Hepatocyte (in vitro differentiated cells): Measurements from ENCODE around the gene ZNF215. TPM values are rescaled to one million over a fixed set of nuclear protein-coding genes. Genes with fewer than 3 reads are reported as not detected.

Experiments used
- DNase-seq: peaks from one replicate; pipeline ENCODE4 v3.0.0-alpha.2; 2016; ENCODE audit warnings: low spot score
- H2AFZ ChIP-seq: fragments of 200-600 bp; sonication (generic); 2 replicates; pipeline ENCODE4 v1.6.0; 2016; ENCODE audit warnings: antibody characterized with exemption, mild to moderate bottlenecking
- H3K27ac ChIP-seq: fragments of 200-600 bp; sonication (generic); 2 replicates; pipeline ENCODE4 v1.5.1; 2016; ENCODE audit warnings: mild to moderate bottlenecking
- H3K27me3 ChIP-seq: fragments of 200-600 bp; sonication (generic); 2 replicates; pipeline ENCODE4 v1.6.1; 2016
- H3K36me3 ChIP-seq: fragments of 200-600 bp; sonication (generic); replicated peaks from 2 replicates; pipeline ENCODE4 v1.5.1; 2016; ENCODE audit warnings: low read depth; ENCODE audit not compliant: insufficient read depth
- H3K4me1 ChIP-seq: fragments of 200-600 bp; sonication (generic); 2 replicates; pipeline ENCODE4 v1.5.1; 2016; ENCODE audit warnings: mild to moderate bottlenecking, moderate library complexity; ENCODE audit not compliant: insufficient read depth
- H3K4me2 ChIP-seq: fragments of 200-600 bp; sonication (generic); 2 replicates; pipeline ENCODE4 v1.6.0; 2016
- H3K4me3 ChIP-seq: fragments of 200-600 bp; sonication (generic); 2 replicates; pipeline ENCODE4 v1.5.1; 2016; ENCODE audit warnings: mild to moderate bottlenecking
- H3K79me2 ChIP-seq: fragments of 200-600 bp; sonication (generic); 2 replicates; pipeline ENCODE4 v1.6.0; 2017; ENCODE audit warnings: mild to moderate bottlenecking
- H3K9me2 ChIP-seq: fragments of 200-600 bp; sonication (generic); replicated peaks from 2 replicates; pipeline ENCODE4 v1.6.0; 2017; ENCODE audit warnings: mild to moderate bottlenecking; ENCODE audit not compliant: insufficient read depth
- H3K9me3 ChIP-seq: fragments of 200-600 bp; sonication (generic); 2 replicates; pipeline ENCODE4 v1.5.1; 2016; ENCODE audit warnings: low read depth, mild to moderate bottlenecking
- H4K20me1 ChIP-seq: fragments of 200-600 bp; sonication (generic); 2 replicates; pipeline ENCODE4 v1.6.0; 2016; ENCODE audit warnings: mild to moderate bottlenecking; ENCODE audit not compliant: insufficient read depth, poor library complexity, severe bottlenecking
- CTCF ChIP-seq: fragments of 200-600 bp; sonication (generic); IDR thresholded peaks from 2 replicates; pipeline ENCODE4 v1.5.1; 2016; ENCODE audit warnings: antibody characterized with exemption, mild to moderate bottlenecking; ENCODE audit not compliant: poor library complexity
- EZH2 ChIP-seq: fragments of 200-600 bp; sonication (generic); IDR thresholded peaks from 2 replicates; pipeline ENCODE4 v1.6.1; 2016; ENCODE audit warnings: antibody characterized with exemption, mild to moderate bottlenecking, borderline replicate concordance
- EZH2phosphoT487 ChIP-seq: fragments of 200-600 bp; sonication (generic); IDR thresholded peaks from one replicate; pipeline ENCODE4 v1.6.1; 2018; ENCODE audit warnings: antibody characterized with exemption, mild to moderate bottlenecking, low read depth, moderate library complexity; ENCODE audit not compliant: unreplicated experiment, severe bottlenecking
- WGBS: methylation state at CpG from one replicate; pipeline ENCODE4 v1.1.6; 2016; ENCODE audit warnings: low lambda C conversion rate; ENCODE audit errors: missing lambda C conversion rate; 5-methylcytosine and 5-hydroxymethylcytosine counted together
- polyA plus RNA-seq: library from polyadenylated mRNA; unstranded; fragments of >200 nt; fragmentation: Nextera tagmentation; extraction: Ambion mirVana; gene quantifications from 2 replicates; pipeline ENCODE4 v1.2.1, GENCODE V29; 2016
- total RNA-seq: library from RNA; depleted of rRNA; stranded (reverse); fragments of >200 nt; gene quantifications from 2 replicates; pipeline ENCODE4 v1.2.3, GENCODE V29; 2014

The ZNF215 gene
- total and polyA plus RNA-seq, 2 experiments from 2014 or later: 1.2 to 3.3 TPM

GRCh38 chr11:6888830-6889229 is 37.4 kb upstream of the ZNF215 start:
- Histone ChIP-seq H3K4me1 (no peaks in the 10 kb centered on the region), H3K9me3 (no peaks in the 10 kb centered on the region), H4K20me1 (no peaks in the 10 kb centered on the region), H3K79me2 (no peaks in the 10 kb centered on the region), H3K9me2 (no peaks in the 10 kb centered on the region), H3K4me2 (no peak overlapping the region), H3K27ac (no peak overlapping the region), H3K36me3 (no peaks in the 10 kb centered on the region), H3K4me3 (no peak overlapping the region), H2AFZ (no peak overlapping the region), H3K27me3 (no peaks in the 10 kb centered on the region)
- 96% methylated on average over 4 of the region's 4 CpGs for WGBS
- no peak for DNase-seq
- TF ChIP-seq EZH2phosphoT487 (no peak), CTCF (no peak), EZH2 (no peak)

GRCh38 chr11:6889835-6890234 is 36.4 kb upstream of the ZNF215 start:
- H3K9me2 ChIP-seq: no peaks in the 10 kb centered on the region
- no peaks in the 10 kb centered on the region for H4K20me1 ChIP-seq
- no peak overlapping the region for H2AFZ ChIP-seq
- no peaks in the 10 kb centered on the region for H3K4me1 ChIP-seq
- no peaks in the 10 kb centered on the region for H3K27me3 ChIP-seq
- 96% methylated on average over 1 of the region's 1 CpG for WGBS
- no peak overlapping the region for H3K4me3 ChIP-seq
- H3K4me2 ChIP-seq: no peak overlapping the region
- no peaks in the 10 kb centered on the region for H3K36me3 ChIP-seq
- no peaks in the 10 kb centered on the region for H3K79me2 ChIP-seq
- TF ChIP-seq EZH2 (no peak), CTCF (no peak), EZH2phosphoT487 (no peak)
- DNase-seq: no peak
- H3K27ac ChIP-seq: no peak overlapping the region
- no peaks in the 10 kb centered on the region for H3K9me3 ChIP-seq

- H3K4me2 ChIP-seq: no peak within 1 kb of the TSS
- no peaks in the 10 kb centered on the region for H3K9me2 ChIP-seq
- H3K4me1 ChIP-seq: no peaks in the 10 kb centered on the region
- H4K20me1 ChIP-seq: no peaks in the 10 kb centered on the region
- no peak within 1 kb of the TSS for H2AFZ ChIP-seq
- no peaks in the 10 kb centered on the region for H3K79me2 ChIP-seq
- no peak within 1 kb of the TSS for H3K27ac ChIP-seq
- no peak within 1 kb of the TSS for H3K4me3 ChIP-seq
- WGBS: 81% methylated on average over 2 of the region's 2 CpGs
- no peaks in the 10 kb centered on the region for H3K36me3 ChIP-seq
- no peaks in the 10 kb centered on the region for H3K27me3 ChIP-seq
- TF ChIP-seq EZH2phosphoT487 (no peak), EZH2 (no peak), CTCF (no peak)
- no peaks in the 10 kb centered on the region for H3K9me3 ChIP-seq
- no peak for DNase-seq
Observed at GRCh38 chr11:6892400-6892799, 33.8 kb upstream of the ZNF215 start, which contains the start of gene OR2D2. OR2D2 (minus strand) TSS chr11:6892500; CDS start chr11:6892500, 0 bp downstream.

- no peak for DNase-seq
- no peak overlapping the region for H3K27ac ChIP-seq
Observed at GRCh38 chr11:6894097-6894496, 32.1 kb upstream of the ZNF215 start.

More at GRCh38 chr11:6894097-6894496, 32.1 kb upstream of the ZNF215 start:
- no peak overlapping the region for H2AFZ ChIP-seq
- no peaks in the 10 kb centered on the region for H3K79me2 ChIP-seq
- H3K36me3 ChIP-seq: no peaks in the 10 kb centered on the region
- no peaks in the 10 kb centered on the region for H4K20me1 ChIP-seq
- H3K9me3 ChIP-seq: no peaks in the 10 kb centered on the region
- no peak overlapping the region for H3K4me2 ChIP-seq
- no peaks in the 10 kb centered on the region for H3K9me2 ChIP-seq
- H3K27me3 ChIP-seq: no peaks in the 10 kb centered on the region
- H3K4me3 ChIP-seq: no peak overlapping the region
- TF ChIP-seq EZH2phosphoT487: no peak
- no peaks in the 10 kb centered on the region for H3K4me1 ChIP-seq
